HG02970 (cell line): ENCODE results near the gene CAMTA1.

ENCODE experiments used
- ATAC-seq: cut with Tn5 transposase; IDR thresholded peaks from one replicate; pipeline ENCODE4 v1.9.1; 2021; ENCODE audit warnings: mild to moderate bottlenecking, moderate library complexity, moderate number of reproducible peaks; ENCODE audit not compliant: unreplicated experiment, low FRiP score

CAMTA1 gene

GRCh38 chr1:6898974-6899539, 113.8 kb downstream of the CAMTA1 start:
- no peak for ATAC-seq

GRCh38 chr1:6899621-6900020, 114.4 kb downstream of the CAMTA1 start:
- ATAC-seq, result no peak

DNA sequence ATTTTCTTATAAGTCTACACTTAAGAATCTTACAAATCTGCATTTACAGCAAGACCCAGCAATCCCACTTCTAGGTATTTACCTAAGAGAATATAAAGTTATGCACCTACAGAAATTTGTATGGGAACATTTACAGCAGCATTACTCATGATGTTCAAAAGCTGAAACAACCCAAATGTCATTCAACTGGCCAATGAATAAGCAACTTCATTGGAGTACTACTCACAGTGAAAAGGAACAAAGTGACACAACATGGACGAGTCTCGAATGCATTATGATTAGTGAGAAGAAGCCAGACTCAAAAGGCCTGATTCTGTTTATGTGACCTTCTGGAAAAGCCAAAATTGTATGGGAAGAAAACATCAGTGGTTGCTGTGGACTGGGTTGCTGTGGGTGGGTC, 116.9 kb downstream of the CAMTA1 start:
- ATAC-seq, result no peak

- no peak for ATAC-seq
Measured at GRCh38 chr1:6904476-6905170, 119.4 kb downstream of the CAMTA1 start.

DNA sequence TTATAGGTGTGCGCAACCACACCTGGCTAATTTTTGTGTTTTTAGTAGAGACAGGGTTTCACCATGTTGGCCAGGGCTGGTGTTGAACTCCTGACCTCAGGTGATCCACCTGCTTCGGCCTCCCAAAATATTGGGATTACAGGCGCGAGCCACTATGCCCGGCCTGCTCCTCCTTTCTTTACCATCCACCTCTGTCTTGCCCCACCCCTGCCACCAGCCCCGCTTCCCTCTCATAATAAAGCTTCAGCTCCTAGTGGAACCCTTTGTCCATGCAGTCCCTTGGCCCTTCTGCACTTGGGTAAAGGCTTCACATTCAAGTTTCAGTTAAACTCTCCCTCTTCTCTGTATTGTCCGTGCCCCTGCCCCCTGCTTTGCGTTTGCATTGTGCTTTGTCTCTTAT, 120.1 kb downstream of the CAMTA1 start:
- no peak for ATAC-seq

DNA sequence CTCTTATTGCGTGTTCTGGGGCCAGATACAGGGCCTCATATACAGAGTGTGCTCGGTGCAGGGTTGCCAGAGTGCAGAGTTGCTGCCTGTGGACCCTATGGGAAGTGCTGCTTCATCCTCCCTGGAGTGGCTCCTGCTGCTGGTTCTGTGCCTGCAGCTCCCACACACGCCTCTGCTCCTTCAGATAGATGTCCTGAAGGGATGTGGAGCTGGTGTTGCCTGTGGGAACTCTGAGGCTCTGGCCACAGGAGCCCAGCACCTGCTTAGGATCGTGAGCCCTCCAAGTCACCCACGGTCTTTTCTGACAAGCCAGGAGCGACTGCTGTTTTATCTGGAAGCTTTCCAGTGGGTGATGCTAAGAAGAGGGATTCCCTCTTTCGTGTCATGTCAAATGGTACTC, 120.5 kb downstream of the CAMTA1 start:
- no peak for ATAC-seq

DNA sequence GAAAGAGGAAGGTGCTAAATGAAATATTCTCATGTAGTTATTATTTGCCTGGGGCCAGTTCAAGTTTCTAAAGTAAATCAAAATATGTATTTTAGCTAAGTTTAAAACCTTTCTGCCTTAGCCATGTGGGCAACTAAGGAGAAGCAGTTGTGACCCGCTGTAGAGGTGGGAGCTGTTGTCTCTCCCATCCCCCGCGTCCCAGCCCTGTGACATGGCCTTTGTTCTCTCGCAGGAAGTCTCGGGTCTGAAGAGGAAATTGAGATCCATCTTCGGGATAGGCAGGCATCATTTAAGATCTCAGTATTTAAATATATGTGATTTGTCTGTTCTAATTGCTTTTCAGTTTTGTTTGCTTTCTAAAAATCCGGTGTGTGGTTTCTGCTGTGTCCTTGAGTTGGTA, 121.5 kb downstream of the CAMTA1 start:
- no peak for ATAC-seq

DNA sequence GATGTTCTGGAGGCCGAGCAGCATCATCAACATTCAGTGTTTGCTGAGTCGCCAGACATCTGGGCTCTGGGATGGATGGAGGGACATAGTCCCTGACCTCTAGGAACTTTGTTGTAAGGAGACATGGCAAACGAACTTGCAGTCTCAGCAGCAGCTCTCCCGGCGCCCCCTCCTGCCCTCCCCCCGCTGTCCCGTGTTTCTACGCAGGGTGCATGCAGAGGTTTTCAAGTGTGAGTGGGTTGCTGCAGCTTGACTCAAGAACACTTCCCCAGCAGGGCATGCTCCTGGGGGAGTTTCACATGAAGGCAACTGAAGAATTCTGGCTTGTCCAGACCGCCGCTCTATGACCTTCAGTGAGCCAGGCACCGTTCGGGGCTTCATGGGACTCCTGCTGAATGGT, 121.9 kb downstream of the CAMTA1 start:
- ATAC-seq, result no peak

GRCh38 chr1:6907676-6908434, 122.6 kb downstream of the CAMTA1 start:
- no peak for ATAC-seq

DNA sequence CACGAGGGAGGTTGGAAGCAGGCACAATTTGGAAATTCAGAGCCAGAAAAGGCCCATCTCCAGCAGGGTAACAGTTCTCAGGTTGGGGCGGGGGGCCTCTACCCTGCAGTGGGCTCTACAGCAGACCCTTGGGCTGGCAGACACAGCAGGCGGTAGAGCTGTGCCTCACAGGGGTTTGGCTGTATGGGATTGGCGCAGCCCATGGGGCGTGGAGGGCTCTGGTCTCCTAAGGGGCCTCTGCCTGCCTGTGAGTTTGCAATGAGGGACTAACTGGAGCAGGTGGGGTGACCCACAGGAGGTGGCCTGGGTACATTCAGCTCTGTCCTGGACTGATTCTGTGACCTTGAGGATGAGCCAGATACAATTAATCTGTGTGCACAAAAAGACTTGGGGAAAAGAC, 124.1 kb downstream of the CAMTA1 start:
- no peak for ATAC-seq

DNA sequence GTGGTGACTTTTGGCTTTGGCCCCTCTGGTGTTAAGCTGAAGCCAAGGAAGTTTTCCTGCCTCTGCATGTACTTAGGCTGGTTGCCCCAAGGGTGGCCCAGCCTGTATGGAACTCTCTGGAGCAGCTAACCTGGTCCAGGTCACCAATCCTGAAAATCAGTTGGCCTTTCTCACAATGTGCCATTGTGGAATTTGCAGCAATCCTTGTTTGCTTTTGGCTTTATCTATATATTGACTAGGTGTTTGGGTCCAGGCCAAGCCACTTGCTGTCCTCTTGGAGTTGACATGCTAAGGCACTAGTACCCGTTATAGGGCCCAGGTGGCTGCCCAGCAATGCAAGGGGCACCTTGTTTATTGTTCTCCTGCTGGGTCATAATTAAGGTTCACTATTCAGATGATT, 124.6 kb downstream of the CAMTA1 start:
- ATAC-seq, result no peak

DNA sequence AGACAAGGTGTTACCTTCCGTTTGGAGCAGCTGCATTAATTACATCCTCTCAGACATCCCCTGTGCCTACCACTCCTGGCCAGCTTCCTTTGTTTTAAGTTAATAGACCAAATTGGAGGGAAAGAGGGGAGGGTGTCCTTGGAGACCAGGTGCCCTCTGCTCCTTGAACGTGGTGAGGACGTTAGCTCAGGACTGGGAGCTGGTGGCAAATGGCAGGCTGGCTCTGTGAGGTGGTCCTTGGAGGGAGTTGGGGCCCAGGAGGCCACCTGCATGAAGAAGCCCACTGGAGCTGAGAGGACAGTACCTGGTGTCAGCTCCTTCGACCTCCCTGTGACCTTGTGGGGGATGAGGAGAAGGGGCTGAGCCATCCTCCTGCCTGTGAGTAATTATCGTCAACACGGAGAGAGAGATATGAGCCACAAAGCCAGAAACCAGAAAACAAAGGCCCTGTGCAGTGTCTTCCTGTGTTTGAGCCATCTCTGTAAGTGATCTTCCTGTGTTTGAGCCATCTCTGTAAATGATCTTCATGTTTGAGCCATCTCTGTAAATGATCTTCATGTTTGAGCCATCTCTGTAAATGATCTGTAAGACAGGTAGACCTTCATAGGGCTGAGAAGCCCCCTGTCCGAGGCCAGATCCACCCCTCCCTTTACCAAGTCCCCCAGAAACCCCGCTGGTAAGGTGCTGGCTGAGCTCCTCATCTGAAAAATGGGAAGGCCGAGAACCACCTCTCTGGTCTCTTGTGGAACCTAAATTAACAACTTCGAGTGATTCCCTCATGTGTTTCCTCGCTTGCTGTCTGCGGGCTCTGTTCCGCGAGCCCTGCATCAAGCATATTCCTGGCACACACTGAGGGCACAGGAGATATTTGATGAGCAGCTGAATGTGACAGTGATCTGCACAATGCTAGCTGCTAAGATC, 126.0 kb downstream of the CAMTA1 start:
- no peak for ATAC-seq

DNA sequence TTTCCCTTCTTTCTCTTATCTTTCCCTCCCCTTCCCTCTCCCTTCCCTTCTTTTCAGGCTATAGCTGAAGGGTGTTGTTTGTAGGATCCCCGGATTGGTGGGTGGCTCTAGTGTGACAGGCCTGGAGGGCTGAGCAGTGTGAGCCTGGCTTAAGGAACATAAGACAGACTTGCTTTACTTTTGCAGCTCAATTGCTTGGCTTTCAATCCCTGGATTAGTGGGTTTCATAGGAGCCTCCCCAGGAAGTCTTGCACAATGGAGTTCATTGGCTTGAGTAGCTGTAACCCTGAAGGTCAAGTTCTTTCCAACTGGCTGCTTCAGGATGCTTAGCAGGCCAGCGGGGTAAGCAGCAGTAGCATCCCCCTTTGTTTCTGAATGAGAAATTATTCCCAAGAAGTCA, 126.7 kb downstream of the CAMTA1 start:
- ATAC-seq, result no peak

DNA sequence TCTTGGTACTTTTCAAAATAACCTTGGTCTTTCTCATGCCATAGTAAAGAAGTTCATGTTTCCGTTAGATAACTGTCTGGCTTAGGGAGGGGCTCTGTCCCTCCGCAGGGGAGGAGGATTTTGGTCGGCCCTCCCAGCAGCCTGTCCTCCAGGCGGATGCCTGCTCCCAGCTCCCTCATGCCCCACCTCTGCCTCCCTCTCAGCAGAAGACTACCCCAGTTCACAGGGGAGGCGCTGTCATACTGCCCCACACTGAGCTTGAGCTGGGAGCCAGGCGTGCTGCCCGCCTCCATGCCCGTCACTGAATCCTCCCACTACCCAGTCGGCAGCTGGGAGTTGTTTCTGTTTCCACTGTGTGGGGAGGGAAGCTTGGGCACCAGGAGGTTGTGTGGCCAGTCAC, 127.3 kb downstream of the CAMTA1 start:
- ATAC-seq, result no peak

DNA sequence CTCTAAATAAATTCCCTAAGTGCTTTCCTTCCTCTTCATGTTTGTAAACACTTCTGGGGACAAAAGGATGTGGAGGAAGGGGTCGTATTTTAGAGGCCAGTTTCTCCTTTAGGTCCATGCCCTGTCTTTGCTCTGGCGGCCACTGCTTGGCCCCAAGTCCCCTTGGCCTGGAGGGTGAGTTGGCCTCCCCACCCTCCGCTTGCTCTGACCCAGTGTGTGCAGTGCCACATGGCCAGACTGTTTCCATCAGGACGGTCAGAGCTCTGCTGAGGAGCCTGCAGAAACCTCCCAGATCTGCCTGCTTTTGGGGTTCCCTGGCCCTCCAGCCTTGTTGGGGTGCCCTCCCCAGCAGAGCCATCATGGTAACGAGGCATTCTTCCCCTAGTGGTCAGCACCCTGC, 127.8 kb downstream of the CAMTA1 start:
- ATAC-seq, result no peak

GRCh38 chr1:6914706-6915105, 129.5 kb downstream of the CAMTA1 start:
- ATAC-seq, result no peak

- no peak for ATAC-seq
Measured at GRCh38 chr1:6915999-6916565, 130.8 kb downstream of the CAMTA1 start.

- ATAC-seq, result no peak
Measured at GRCh38 chr1:6917067-6917466, 131.8 kb downstream of the CAMTA1 start.

DNA sequence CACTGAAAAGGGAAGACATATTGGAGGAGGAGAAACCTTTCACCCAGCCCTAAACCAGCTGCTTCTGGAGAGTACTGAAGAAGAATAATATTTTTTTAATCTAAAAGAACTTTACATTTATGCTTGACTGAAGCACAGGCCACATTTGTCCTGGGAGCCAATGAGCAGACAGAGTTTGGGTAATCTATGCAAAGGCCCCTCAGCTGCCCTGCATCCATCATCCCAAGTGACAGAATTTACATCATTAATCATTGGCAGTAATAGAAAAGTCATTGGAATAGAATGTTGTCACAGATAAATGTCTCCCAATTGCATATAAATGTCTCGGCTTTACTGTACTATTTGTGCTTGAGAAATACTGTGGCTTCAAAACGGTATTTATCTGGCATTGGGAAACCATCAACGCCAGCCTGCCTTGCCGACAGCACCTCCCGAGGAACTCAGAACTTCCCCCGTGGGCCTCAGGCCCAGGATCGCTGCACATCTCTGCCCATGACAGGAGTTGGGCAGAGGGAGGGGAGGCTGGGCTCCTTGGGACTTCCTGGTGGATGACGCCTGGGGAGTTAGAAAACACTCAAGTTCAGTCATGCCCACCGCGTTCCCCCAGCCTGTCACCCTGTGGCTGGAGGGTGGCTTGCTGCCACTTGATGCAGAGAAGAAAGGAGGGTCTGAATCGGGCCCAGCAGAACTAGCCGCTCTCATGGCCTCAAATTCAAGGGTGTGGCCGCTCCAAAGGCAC, 133.1 kb downstream of the CAMTA1 start:
- ATAC-seq, result no peak
